EL (cell line): ENCODE measurements around the gene EPB41L2.
"Not testable (repeated sequence)": the region's sequence is repeated elsewhere in the genome, so short reads cannot be mapped to it uniquely, and the experiment has no call there.

Experiments used
- DNase-seq: peaks from one replicate; pipeline ENCODE4 v3.0.0-alpha.2; 2016

Gene EPB41L2

GRCh38 chr6:131001945-131002660 is 60.9 kb downstream of the EPB41L2 start:
- peak; percentile 46 for DNase-seq

GRCh38 chr6:131001111-131001736 is 61.8 kb downstream of the EPB41L2 start:
- no peak for DNase-seq

- DNase-seq: no peak
Observed at GRCh38 chr6:131000544-131000943, 62.5 kb downstream of the EPB41L2 start.

GRCh38 chr6:130997061-130997753 is 65.8 kb downstream of the EPB41L2 start:
- DNase-seq: peak; percentile 67

- DNase-seq: no peak
Observed at GRCh38 chr6:130996635-130997034, 66.4 kb downstream of the EPB41L2 start.

GRCh38 chr6:130995783-130996447 is 67.1 kb downstream of the EPB41L2 start:
- DNase-seq: no peak

GRCh38 chr6:130994319-130995097 is 68.5 kb downstream of the EPB41L2 start:
- no peak for DNase-seq

- DNase-seq: no peak
Observed at GRCh38 chr6:130993292-130993765, 69.7 kb downstream of the EPB41L2 start.

GRCh38 chr6:130991422-130992137 is 71.5 kb downstream of the EPB41L2 start:
- no peak for DNase-seq

- DNase-seq: not testable (repeated sequence)
Observed at GRCh38 chr6:130987539-130987938, 75.5 kb downstream of the EPB41L2 start.

GRCh38 chr6:130985115-130985514 is 77.9 kb downstream of the EPB41L2 start:
- DNase-seq: no peak

- no peak for DNase-seq
Observed at GRCh38 chr6:130982941-130983456, 80.0 kb downstream of the EPB41L2 start.

GRCh38 chr6:130982135-130982534 is 80.9 kb downstream of the EPB41L2 start:
- DNase-seq: no peak

GRCh38 chr6:130981409-130981808 is 81.6 kb downstream of the EPB41L2 start:
- peak; percentile 25 for DNase-seq

GRCh38 chr6:130980310-130981032 is 82.6 kb downstream of the EPB41L2 start:
- DNase-seq: no peak

GRCh38 chr6:130978660-130979396 is 84.2 kb downstream of the EPB41L2 start:
- DNase-seq: no peak

- no peak for DNase-seq
Observed at GRCh38 chr6:130978180-130978579, 84.9 kb downstream of the EPB41L2 start.

- peak; percentile 53 for DNase-seq
Observed at GRCh38 chr6:130975325-130975724, 87.7 kb downstream of the EPB41L2 start.

GRCh38 chr6:130973521-130974277 is 89.3 kb downstream of the EPB41L2 start:
- DNase-seq: peak; percentile 10
